ENCODE data around the gene ANK2.

ANK2 gene

GRCh38 chr4:113101669-113102068 lies 52.2 kb downstream of the ANK2 start:
- DNase-seq = peak; percentile 70

- no peak for DNase-seq
Observed at GRCh38 chr4:113103556-113103955, 54.1 kb downstream of the ANK2 start.

GRCh38 chr4:113106108-113106507 lies 56.7 kb downstream of the ANK2 start:
- peak; percentile 63 for DNase-seq

GRCh38 chr4:113109106-113109718 lies 59.8 kb downstream of the ANK2 start:
- no peak for DNase-seq

DNA sequence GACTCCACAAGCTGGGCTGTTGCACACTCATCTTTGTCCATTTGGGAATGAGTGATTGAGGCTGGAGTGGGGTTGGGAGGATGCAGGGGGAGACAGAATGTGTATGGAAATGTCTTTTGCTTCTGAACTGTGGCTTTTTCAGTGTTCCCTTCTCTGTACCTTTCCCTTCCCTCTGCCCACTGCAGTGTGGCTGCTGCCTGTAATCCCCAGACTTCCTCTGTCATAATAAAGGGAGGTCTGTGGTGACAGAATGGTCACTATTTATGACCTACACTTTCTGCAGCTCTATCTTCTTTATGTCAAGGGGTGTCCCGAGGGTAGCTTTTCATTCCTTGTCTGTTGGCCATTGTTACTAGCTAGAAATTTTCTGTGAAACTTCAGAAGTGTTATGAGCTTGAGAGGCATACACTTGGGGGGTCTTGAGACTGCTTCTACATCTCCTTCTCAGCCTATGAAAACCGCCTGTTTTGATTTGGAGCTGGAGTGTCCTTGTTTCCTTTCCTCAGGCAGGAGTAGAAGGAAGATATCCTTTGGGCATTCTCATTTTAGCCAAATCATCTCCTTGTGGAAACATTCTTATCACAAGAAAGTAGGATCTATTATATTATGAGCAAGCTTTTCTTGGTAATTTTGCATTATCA lies 63.0 kb downstream of the ANK2 start:
- no peak for DNase-seq

GRCh38 chr4:113113151-113113550 lies 63.7 kb downstream of the ANK2 start:
- DNase-seq = no peak

GRCh38 chr4:113114884-113115283 lies 65.4 kb downstream of the ANK2 start:
- no peak for DNase-seq

DNA sequence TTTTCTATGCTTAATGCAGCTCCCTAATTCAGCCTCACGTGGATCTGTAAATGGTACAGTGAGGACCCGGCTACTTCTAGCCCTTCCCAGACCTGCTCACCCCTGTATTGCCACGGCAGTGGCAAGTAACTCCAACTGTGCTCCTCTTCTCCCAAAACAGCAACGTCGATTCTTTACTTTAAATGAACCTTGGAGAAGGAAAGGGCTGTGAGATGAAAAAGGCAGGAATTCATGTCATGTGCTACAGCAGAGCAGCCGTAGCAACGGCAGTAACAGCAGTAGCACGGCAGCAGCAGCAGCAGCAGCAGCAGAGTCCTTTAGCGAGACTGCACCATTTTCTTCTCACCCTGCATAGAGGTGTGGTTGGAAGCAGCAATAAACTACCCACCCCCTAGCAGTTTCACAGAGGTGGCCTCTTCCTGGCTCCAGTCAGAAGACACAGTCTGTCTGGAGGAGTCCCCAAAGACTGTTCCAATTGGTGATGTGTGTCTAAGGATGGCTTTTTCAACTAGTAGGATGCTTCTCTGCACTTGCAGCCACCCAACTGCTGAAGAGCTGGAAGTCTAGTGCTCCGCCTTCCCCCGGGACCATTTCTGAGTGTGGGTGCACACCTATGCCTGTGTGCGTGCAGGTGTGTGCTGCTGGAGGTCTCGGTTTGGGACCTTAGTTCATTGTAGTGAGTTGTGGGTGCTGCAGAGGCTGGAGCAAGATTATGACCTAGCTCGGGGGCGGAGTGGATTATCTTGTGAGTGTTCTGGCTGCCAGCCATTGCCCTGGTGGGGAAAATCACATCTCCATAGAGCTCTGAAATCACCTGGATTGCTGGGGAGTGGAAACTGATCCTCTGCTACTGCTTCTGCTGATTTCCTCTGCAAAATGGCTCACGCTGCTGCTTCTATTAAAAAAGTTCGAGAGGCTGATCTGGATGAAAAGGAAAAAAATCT lies 67.2 kb downstream of the ANK2 start:
- DNase-seq = no peak

DNA sequence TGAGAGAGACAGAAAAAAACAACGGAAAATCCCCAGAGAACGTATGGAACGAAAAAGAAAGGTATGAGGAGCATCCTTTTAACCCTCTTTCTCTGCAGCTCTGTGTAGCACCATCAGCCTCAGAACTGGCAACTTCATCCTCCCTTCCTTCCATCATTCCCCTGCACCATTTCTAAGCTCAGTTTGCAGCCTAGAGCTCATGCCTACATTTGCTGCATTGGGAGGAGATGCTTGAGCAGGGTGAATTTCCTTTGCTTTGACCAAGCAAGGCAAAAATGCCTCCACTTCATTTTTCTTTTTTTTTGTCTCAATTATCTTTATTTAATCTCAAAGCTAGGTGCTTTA lies 67.9 kb downstream of the ANK2 start:
- DNase-seq = no peak

- no peak for DNase-seq
Observed at GRCh38 chr4:113122066-113122465, 72.6 kb downstream of the ANK2 start.

GRCh38 chr4:113125418-113125817 lies 76.0 kb downstream of the ANK2 start:
- DNase-seq = no peak

DNA sequence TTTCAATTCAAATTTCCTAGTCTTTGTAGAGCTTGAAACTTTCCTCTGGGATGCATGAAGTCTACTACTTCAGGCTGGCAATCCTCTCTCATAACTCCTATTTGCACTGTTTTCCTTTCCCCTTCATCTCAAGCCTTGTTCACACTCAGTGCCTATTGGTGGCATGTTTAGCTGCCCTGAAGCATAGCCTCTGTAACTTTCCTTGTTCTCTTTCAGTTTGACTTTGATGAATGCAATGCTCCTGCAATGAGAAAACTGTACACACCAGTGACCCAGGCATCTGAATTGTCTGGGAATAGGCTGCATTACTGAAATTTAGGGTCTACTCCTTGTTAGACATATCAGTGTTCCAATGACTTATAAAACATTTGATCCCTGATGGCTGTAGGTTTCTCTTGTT lies 81.7 kb downstream of the ANK2 start:
- no peak for DNase-seq

DNA sequence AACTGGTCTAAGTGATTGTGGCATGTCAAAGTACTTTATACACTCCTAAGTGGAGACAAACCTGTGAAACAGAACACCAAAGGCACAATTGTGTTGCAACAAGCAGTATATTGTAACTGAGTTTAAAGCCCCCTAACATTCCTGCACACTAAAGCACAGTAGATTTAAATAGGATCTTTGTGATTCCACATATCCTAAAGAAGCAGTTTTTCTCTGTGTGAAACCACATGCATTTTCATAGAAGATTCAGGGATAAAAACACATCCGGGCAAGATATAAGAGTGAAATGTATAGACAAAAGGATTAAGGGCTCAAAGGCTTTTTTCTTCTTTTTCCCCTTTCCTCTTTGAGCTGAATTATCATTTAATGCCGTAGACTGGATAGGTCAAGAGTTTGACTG lies 82.2 kb downstream of the ANK2 start:
- DNase-seq = no peak

GRCh38 chr4:113141901-113142346 lies 92.5 kb downstream of the ANK2 start:
- DNase-seq = peak; percentile 80

DNA sequence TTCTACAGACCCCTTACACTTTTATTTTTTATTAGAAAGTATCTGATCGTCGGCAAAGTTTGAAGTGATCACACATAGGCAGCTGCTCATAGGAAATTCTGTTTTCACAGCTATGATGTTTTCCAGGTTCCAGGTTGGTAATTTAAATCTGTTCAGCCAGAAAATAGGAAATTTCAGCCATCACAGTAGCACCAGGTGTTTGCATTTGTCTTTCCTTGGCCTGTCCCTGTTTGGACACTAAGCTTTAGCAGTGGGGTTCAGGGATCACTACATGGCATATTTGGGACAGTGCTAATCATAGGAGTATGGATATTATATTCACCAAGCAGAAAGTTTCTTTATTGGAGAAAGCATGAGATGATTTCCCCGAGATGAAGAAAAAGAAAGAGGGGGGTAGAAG lies 92.9 kb downstream of the ANK2 start:
- no peak for DNase-seq

DNA sequence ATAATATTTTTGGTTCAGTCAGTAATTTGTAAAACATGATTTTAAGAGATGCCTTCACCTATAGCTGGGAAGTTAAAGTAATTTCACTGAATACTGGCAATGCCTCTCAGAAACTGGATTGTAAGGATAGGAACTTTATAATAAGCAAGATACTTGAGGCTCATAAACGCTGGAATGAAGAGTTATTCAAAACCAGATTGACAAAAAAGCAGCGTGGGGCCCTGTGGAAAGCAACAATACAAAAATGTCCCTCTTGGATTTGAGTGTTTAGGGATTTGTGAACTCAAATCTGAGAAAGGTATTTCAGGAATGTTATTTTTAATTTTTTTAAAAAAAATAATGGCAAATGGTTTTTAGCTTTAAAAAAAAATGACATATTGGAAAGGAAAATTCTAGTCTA lies 94.6 kb downstream of the ANK2 start:
- peak; percentile 61 for DNase-seq

- no peak for DNase-seq
Observed at GRCh38 chr4:113145147-113145518, 95.7 kb downstream of the ANK2 start.

DNA sequence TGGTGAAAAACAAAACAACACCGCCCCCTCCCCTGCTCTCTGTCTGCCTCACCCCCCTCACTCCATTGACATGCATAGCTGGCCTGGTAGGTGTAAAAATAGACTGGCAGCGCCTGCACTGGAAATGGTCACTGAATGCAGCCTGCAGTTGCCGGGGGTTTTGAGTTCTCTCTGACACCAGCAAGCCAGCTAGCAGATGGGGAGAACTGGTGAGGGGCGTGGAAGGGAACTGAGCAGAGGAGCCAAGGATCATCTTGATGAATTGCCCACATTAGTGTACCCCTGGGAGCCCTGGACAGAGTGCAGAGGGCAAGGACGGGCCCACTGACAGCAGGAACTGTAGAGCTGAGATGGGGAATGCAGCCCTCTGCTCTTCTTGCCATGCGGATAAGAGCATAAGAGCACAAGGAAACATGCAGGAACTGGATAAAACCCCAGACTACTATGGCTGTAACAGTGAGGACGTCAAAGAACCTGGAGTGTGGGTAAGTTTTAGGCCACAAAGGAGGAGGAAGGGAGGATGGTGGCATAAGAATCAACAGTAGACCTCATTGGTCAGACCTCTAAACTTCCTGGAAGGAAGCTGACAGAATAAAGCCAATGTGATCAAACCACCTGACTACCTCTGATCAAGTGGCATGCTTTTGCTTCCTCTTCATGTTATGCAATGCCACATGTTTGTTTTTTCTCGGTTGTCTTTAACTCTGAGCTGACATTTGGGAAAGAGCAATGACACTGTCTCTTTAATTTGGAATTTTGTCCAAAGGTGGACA lies 96.3 kb downstream of the ANK2 start:
- peak; percentile 29 for DNase-seq

- no peak for DNase-seq
Observed at GRCh38 chr4:113146876-113147358, 97.5 kb downstream of the ANK2 start.

- no peak for DNase-seq
Observed at GRCh38 chr4:113147498-113148111, 98.2 kb downstream of the ANK2 start.

DNA sequence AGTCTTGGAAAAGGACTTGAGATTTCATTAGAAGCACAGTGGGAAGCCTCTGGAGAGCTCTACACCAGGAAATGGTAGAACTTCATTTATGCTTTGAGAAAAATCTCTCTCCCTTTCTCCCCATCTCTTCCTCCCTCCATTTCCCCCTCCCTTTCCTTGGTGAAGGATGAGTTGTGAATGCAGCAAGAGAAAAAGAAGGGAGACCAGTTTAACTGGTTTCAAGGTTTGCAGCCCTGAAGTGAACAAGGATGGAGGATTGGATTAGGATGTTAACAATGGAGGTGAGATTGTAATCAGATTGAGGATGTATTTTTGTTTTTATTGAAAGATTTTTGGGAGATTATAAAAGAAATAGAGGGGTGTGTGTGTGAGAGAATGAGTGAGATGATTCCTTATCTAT lies 99.5 kb downstream of the ANK2 start:
- no peak for DNase-seq

DNA sequence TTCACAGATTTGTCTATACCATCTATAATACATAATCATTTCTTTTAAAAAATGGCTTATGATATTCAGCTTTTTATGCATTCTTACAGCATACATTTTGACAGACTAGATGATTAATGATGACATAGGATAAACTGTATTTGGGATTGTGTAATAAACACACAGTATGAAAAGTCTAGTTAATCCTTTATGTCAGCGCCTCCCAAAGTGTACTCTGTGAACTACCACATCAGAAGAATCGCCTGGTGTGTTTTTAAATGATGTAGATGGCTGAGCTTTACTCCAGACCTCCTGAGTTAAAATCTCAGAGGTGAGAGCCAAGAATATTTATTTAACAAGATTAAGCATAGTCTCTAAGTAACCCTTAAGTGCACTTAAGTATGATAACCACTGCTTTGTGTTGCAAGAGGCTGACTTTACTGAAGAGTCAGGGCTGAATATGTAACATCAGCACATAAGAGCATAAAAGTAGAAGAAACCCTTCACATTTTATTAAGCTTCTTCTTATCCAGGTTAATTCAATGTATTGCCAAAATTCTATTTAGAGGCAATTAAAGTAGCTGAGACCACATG lies 104.2 kb downstream of the ANK2 start:
- DNase-seq = peak; percentile 46

Data from fibroblast of skin of scalp (primary cell).